H1 (cell line): ENCODE results near the gene PFKM. TPM values are rescaled to one million over a fixed set of nuclear protein-coding genes. Genes with fewer than 3 reads are reported as not detected.

ENCODE experiments used
- CTCF ChIA-PET: fragments of 300-600 bp; sonication (Branson Sonifier 250); formaldehyde crosslinking; loops from one replicate; lab custom pipeline; 2021; ENCODE audit not compliant: partially characterized antibody; lab: Charles Lee
- POLR2A ChIA-PET: fragments of 300-600 bp; sonication (Branson Sonifier 250); formaldehyde crosslinking; loops from one replicate; lab custom pipeline; 2021; ENCODE audit warnings: inconsistent platforms; ENCODE audit not compliant: partially characterized antibody; lab: Charles Lee
- DNase-seq, 2 experiments: peaks; one replicate each; pipeline versions ENCODE4 v3.0.0 to v3.0.0-alpha.2; 2010 to 2022; ENCODE audit warnings: low spot score in 2 of 2, low read depth in 1 of 2, mixed read lengths in 1 of 2
- FAIRE-seq: peaks from 2 replicates; lab custom pipeline; 2011; peaks lifted over from hg19 to GRCh38; lab: Jason Lieb, UNC
- H2AFZ ChIP-seq: 2 replicates; pipeline ENCODE4 v1.8.1; 2012; ENCODE audit warnings: low read length, inconsistent platforms
- H2AK5ac ChIP-seq: 2 replicates; pipeline ENCODE4 v1.6.1; 2013; ENCODE audit warnings: low read depth, low read length
- H2BK120ac ChIP-seq: replicated peaks from 2 replicates; pipeline ENCODE3; 2013; ENCODE audit warnings: low read depth, low read length, inconsistent platforms
- H2BK12ac ChIP-seq: 2 replicates; pipeline ENCODE4 v1.6.1; 2013; ENCODE audit warnings: low read depth, low read length
- H2BK15ac ChIP-seq: 2 replicates; pipeline ENCODE4 v1.6.1; 2013; ENCODE audit warnings: low read length
- H2BK20ac ChIP-seq: 2 replicates; pipeline ENCODE4 v1.6.1; 2013; ENCODE audit warnings: low read length
- H2BK5ac ChIP-seq: 2 replicates; pipeline ENCODE4 v1.6.1; 2013; ENCODE audit warnings: low read depth, low read length
- H3K14ac ChIP-seq: 2 replicates; pipeline ENCODE4 v1.6.1; 2013; ENCODE audit warnings: inconsistent platforms; ENCODE audit not compliant: insufficient read length
- H3K18ac ChIP-seq: 2 replicates; pipeline ENCODE4 v1.6.1; 2013; ENCODE audit warnings: low read length; ENCODE audit errors: extremely low read depth
- H3K23ac ChIP-seq: 2 replicates; pipeline ENCODE4 v1.6.1; 2013; ENCODE audit warnings: inconsistent platforms; ENCODE audit not compliant: insufficient read length
- H3K23me2 ChIP-seq: 2 replicates; pipeline ENCODE4 v1.6.1; 2013; ENCODE audit warnings: low read depth, low read length
- H3K27ac ChIP-seq: 2 replicates; pipeline ENCODE4 v1.6.1; 2011; ENCODE audit warnings: low read depth, low read length, inconsistent platforms
- H3K27me3 ChIP-seq, 4 experiments: replicated peaks in 1 of 4; 1 replicate in 1 of 4; 2 replicates in 3 of 4; pipeline versions ENCODE4 v1.6.1 to v1.8.1; 2011 to 2013; ENCODE audit warnings: low read length in 3 of 4, mild to moderate bottlenecking in 3 of 4, inconsistent platforms in 2 of 4, mixed read lengths in 2 of 4, moderate library complexity in 1 of 4; ENCODE audit not compliant: control insufficient read depth in 3 of 4, insufficient read depth in 3 of 4; ENCODE audit errors: extremely low read depth in 1 of 4
- H3K36me3 ChIP-seq, 4 experiments: 2 replicates each; pipeline versions ENCODE4 v1.6.1 to v1.8.1; 2011 to 2013; ENCODE audit warnings: mild to moderate bottlenecking in 4 of 4, low read length in 3 of 4, moderate library complexity in 2 of 4, control low read depth in 1 of 4, inconsistent platforms in 1 of 4; ENCODE audit not compliant: insufficient read depth in 4 of 4, control insufficient read depth in 2 of 4
- H3K4ac ChIP-seq: replicated peaks from 2 replicates; pipeline ENCODE3; 2013; ENCODE audit warnings: low read length, low read depth, mixed read lengths, inconsistent platforms; ENCODE audit not compliant: insufficient read length
- H3K4me1 ChIP-seq, 4 experiments: replicated peaks in 1 of 4; 1 replicate in 1 of 4; 2 replicates in 3 of 4; pipeline versions ENCODE4 v1.6.1 to v1.8.1; 2011 to 2013; ENCODE audit warnings: low read length in 3 of 4, inconsistent platforms in 2 of 4, mixed read lengths in 1 of 4; ENCODE audit not compliant: insufficient read depth in 4 of 4, control insufficient read depth in 3 of 4
- H3K4me2 ChIP-seq, 2 experiments: 2 replicates each; pipeline versions ENCODE4 v1.6.1 to v1.8.1; 2011 to 2013; ENCODE audit warnings: low read depth in 2 of 2, low read length in 2 of 2, control low read depth in 1 of 2, inconsistent platforms in 1 of 2, mild to moderate bottlenecking in 1 of 2; ENCODE audit not compliant: insufficient read depth in 1 of 2
- H3K4me3 ChIP-seq, 4 experiments: fragments of 200-600, 300-600 bp in 1 of 4; sonication (generic), shearing (Covaris generic), sonication (Bioruptor Twin) in 1 of 4; 2 replicates each; pipeline versions ENCODE4 v1.5.1 to v1.8.1; 2011 to 2016; ENCODE audit warnings: low read length in 4 of 4, low read depth in 3 of 4, control low read depth in 2 of 4, inconsistent platforms in 2 of 4, mild to moderate bottlenecking in 2 of 4, mixed read lengths in 1 of 4, moderate library complexity in 1 of 4; ENCODE audit not compliant: insufficient read depth in 2 of 4; ENCODE audit errors: extremely low read depth in 1 of 4
- H3K56ac ChIP-seq: replicated peaks from 2 replicates; pipeline ENCODE3; 2013; ENCODE audit warnings: low read depth, mild to moderate bottlenecking, mixed read lengths, low read length, inconsistent platforms; ENCODE audit not compliant: insufficient read length
- H3K79me1 ChIP-seq: 2 replicates; pipeline ENCODE4 v1.6.1; 2013; ENCODE audit warnings: low read depth, low read length, control low read depth
- H3K79me2 ChIP-seq, 2 experiments: 2 replicates each; pipeline versions ENCODE4 v1.6.1 to v1.8.1; 2012 to 2013; ENCODE audit warnings: low read length in 2 of 2, mild to moderate bottlenecking in 2 of 2, inconsistent platforms in 1 of 2; ENCODE audit not compliant: insufficient read depth in 2 of 2, control insufficient read depth in 1 of 2
- H3K9ac ChIP-seq, 4 experiments: replicated peaks in 1 of 4; 1 replicate in 1 of 4; 2 replicates in 3 of 4; pipeline versions ENCODE4 v1.6.1 to v1.8.1; 2011 to 2013; ENCODE audit warnings: low read depth in 3 of 4, low read length in 3 of 4, control low read depth in 2 of 4, mild to moderate bottlenecking in 2 of 4, moderate library complexity in 2 of 4, inconsistent platforms in 1 of 4; ENCODE audit errors: extremely low read depth in 1 of 4
- H3K9me3 ChIP-seq, 2 experiments: 2 replicates each; pipeline versions ENCODE4 v1.6.1 to v1.8.1; 2012 to 2013; ENCODE audit warnings: mild to moderate bottlenecking in 2 of 2, moderate library complexity in 2 of 2, control low read depth in 1 of 2, inconsistent platforms in 1 of 2, low read depth in 1 of 2, low read length in 1 of 2, mixed read lengths in 1 of 2; ENCODE audit not compliant: insufficient read depth in 2 of 2
- H4K20me1 ChIP-seq, 2 experiments: replicated peaks in 1 of 2; 2 replicates each; pipeline versions ENCODE3 to v1.8.1; 2011 to 2013; ENCODE audit warnings: inconsistent platforms in 2 of 2, low read length in 2 of 2, mild to moderate bottlenecking in 1 of 2; ENCODE audit not compliant: insufficient read depth in 2 of 2, control insufficient read depth in 1 of 2
- H4K5ac ChIP-seq: 2 replicates; pipeline ENCODE4 v1.6.1; 2013; ENCODE audit warnings: low read length, low read depth, mixed read lengths, inconsistent platforms; ENCODE audit not compliant: insufficient read length
- H4K8ac ChIP-seq: 2 replicates; pipeline ENCODE4 v1.8.0; 2013; ENCODE audit warnings: mild to moderate bottlenecking, moderate library complexity, low read length, inconsistent platforms; ENCODE audit not compliant: insufficient read depth; ENCODE audit errors: extremely low read depth
- H4K91ac ChIP-seq: replicated peaks from 2 replicates; pipeline ENCODE3; 2013; ENCODE audit warnings: low read length, mixed read lengths, inconsistent platforms; ENCODE audit not compliant: insufficient read length
- POU5F1 ChIP-seq: IDR thresholded peaks from 2 replicates; pipeline ENCODE4 v1.6.1; 2011; ENCODE audit warnings: low read depth, mild to moderate bottlenecking, low read length, moderate library complexity
- RAD21 ChIP-seq, 2 experiments: IDR thresholded peaks in 1 of 2; conservative IDR thresholded peaks in 1 of 2; 2 replicates each; pipeline ENCODE4 v1.6.1; 2011; ENCODE audit warnings: low read depth in 2 of 2, low read length in 2 of 2, improper control_type of control experiment in 1 of 2, inconsistent platforms in 1 of 2, mild to moderate bottlenecking in 1 of 2, moderate library complexity in 1 of 2
- SIN3A ChIP-seq, 2 experiments: IDR thresholded peaks in 1 of 2; conservative IDR thresholded peaks in 1 of 2; 2 replicates each; pipeline ENCODE4 v1.6.1; 2011 to 2012; ENCODE audit warnings: low read length in 2 of 2, improper control_type of control experiment in 1 of 2, low read depth in 1 of 2, mild to moderate bottlenecking in 1 of 2
- SIRT6 ChIP-seq: IDR thresholded peaks from one replicate; pipeline ENCODE4 v1.7.1; 2012; ENCODE audit warnings: low read length, inconsistent platforms
- SP1 ChIP-seq: IDR thresholded peaks from 2 replicates; pipeline ENCODE4 v1.6.1; 2011; ENCODE audit warnings: low read depth, low read length
- SUZ12 ChIP-seq: fragments of 200-600 bp; sonication (generic); IDR thresholded peaks from 2 replicates; pipeline ENCODE4 v1.6.1; 2012; ENCODE audit warnings: mild to moderate bottlenecking, inconsistent platforms, low read length, moderate library complexity, mixed read lengths
- TAF7 ChIP-seq: optimal IDR thresholded peaks from 2 replicates; pipeline ENCODE3; 2011; ENCODE audit warnings: low read depth, mild to moderate bottlenecking, inconsistent platforms, low read length, moderate library complexity, borderline replicate concordance
- WGBS, 2 experiments: shearing (Covaris generic) in 1 of 2; methylation state at CpG; one replicate each; pipeline versions ENCODE4 v1.1.6 to v1.1.7; 2013 to 2015; ENCODE audit warnings: low lambda C conversion rate in 2 of 2, mixed read lengths in 2 of 2, inconsistent platforms in 1 of 2, low coverage in 1 of 2, missing lambda C conversion rate in 1 of 2; ENCODE audit not compliant: insufficient replicate concordance in 2 of 2, insufficient coverage in 1 of 2, insufficient read length in 1 of 2; ENCODE audit errors: extremely low coverage in 1 of 2, missing lambda C conversion rate in 1 of 2; 5-methylcytosine and 5-hydroxymethylcytosine counted together
- polyA plus RNA-seq, 7 experiments: library from polyadenylated mRNA; depleted of rRNA in 3 of 7; stranded (reverse) in 5 of 7; unstranded in 2 of 7; fragments of >200 nt in 5 of 7; fragments of 200-250 nt in 2 of 7; gene quantifications; 1 replicate in 5 of 7; 2 replicates in 1 of 7; 4 replicates in 1 of 7; pipeline versions ENCODE4 v1.2.1 to v1.2.3, GENCODE V29; 2011 to 2013; ENCODE audit warnings: missing spikeins in 2 of 7, mixed read lengths in 2 of 7
- total RNA-seq: library from RNA; stranded (reverse); fragmentation: NEBNext Ultra II Directional; extraction: Animal tissue kit (Norgen Biotek cat#: 25700); gene quantifications from 2 replicates; pipeline ENCODE4 v1.2.1, GENCODE V29; 2021
- TF ChIP-seq, protein P1 (sequence below), 3 experiments: IDR thresholded peaks; 1 replicate in 2 of 3; 2 replicates in 1 of 3; pipeline versions ENCODE4 v1.5.1 to v1.6.1; 2011; ENCODE audit warnings: low read length in 3 of 3, mild to moderate bottlenecking in 3 of 3, inconsistent platforms in 2 of 3, low read depth in 1 of 3, moderate library complexity in 1 of 3; ENCODE audit not compliant: insufficient read depth in 1 of 3; ENCODE audit errors: control extremely low read depth in 1 of 3

Gene PFKM
- total and polyA plus RNA-seq, 2 of the 8 experiments (the other 6 are each of a cell fraction or from before 2014, with no cell fraction given), result 62.6 to 106 TPM

DNA sequence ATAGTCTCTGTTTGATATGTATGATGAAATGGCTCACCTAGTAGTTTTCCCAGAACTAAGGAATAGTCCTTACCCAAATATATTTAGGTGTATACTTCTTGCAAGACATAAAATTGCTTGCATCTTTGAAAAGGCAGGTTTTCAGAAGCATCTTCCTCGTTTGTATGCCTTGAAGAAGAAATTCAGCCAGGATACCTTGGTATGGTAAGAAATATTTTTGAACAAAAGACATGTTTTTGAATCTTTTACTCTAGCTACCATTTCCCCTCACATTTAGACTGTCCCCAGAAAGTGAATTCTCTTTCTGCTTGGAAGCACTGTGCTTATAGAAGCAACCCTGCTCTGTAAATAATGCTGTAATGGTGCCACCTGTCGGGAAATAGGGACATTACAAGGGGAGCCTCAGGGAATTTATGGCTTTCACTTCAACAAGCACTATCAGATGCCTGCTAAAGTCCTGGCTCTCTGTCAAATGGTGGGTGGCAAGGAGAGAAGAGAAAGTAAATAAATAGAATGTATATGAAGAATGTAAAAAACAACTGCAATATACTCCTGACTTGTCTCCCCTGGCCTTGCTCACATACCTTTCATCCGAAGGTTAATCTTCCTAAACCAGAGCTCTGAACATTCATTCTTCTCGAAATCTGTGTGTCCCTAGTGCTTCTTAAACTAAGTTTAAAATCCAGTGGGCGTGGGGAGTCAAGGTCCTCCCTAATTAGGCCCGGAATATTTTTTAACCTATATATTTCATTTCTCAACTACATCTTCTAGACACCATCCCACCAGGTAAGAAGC, 70.4 kb downstream of the PFKM start:
- H3K27ac ChIP-seq, result no peak overlapping the region
- H3K14ac ChIP-seq, result no peak overlapping the region
- H3K23me2 ChIP-seq, result peaks cover 2% of the 10 kb centered on the region; the same call in 1 of the 2 replicates
- H3K79me1 ChIP-seq, result no peaks in the 10 kb centered on the region
- no peak overlapping the region for H2AK5ac ChIP-seq
- H2BK12ac ChIP-seq, result no peak overlapping the region
- no peak overlapping the region for H4K8ac ChIP-seq
- H4K20me1 ChIP-seq, result no peaks in the 10 kb centered on the region
- no peak overlapping the region for H3K4me2 ChIP-seq
- H3K56ac ChIP-seq, result no peak overlapping the region
- H3K9me3 ChIP-seq, result no peaks in the 10 kb centered on the region
- no peaks in the 10 kb centered on the region for H3K36me3 ChIP-seq
- H2BK15ac ChIP-seq, result no peak overlapping the region
- H3K4me1 ChIP-seq, result peaks cover 2 to 13% (median 7%) of the 10 kb centered on the region in 4 experiments; a peak in 6 of 7 replicates
- no peak overlapping the region for H4K5ac ChIP-seq
- POLR2A ChIA-PET, result interaction anchor here (1.4 kb wide), 1 partner anchor 9 kb away, joined by 7 read pairs; no protein-coding TSS in a partner anchor
- H2BK20ac ChIP-seq, result no peak overlapping the region
- H3K23ac ChIP-seq, result no peak overlapping the region
- DNase-seq (peak in 1 of 2 experiments; percentile 84), FAIRE-seq (peak; percentile 96)
- TF ChIP-seq TAF7, result no peak
- no peak for TF ChIP-seq SUZ12
- TF ChIP-seq POU5F1, result no peak
- no peak for TF ChIP-seq SIRT6
- no peak for TF ChIP-seq SP1
- TF ChIP-seq SIN3A (conservative IDR thresholded peaks at IDR 0.05 in 1 of 2, IDR thresholded peaks at IDR 0.05 in 1 of 2; ENCODE audit: low read depth in 1 of 2, low read length in 2 of 2), result 0 out of 4 replicates have a peak, but pooled peaks of 1 of the 2 experiments have one; percentile 22
- TF ChIP-seq, protein P1, sequence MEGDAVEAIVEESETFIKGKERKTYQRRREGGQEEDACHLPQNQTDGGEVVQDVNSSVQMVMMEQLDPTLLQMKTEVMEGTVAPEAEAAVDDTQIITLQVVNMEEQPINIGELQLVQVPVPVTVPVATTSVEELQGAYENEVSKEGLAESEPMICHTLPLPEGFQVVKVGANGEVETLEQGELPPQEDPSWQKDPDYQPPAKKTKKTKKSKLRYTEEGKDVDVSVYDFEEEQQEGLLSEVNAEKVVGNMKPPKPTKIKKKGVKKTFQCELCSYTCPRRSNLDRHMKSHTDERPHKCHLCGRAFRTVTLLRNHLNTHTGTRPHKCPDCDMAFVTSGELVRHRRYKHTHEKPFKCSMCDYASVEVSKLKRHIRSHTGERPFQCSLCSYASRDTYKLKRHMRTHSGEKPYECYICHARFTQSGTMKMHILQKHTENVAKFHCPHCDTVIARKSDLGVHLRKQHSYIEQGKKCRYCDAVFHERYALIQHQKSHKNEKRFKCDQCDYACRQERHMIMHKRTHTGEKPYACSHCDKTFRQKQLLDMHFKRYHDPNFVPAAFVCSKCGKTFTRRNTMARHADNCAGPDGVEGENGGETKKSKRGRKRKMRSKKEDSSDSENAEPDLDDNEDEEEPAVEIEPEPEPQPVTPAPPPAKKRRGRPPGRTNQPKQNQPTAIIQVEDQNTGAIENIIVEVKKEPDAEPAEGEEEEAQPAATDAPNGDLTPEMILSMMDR (IDR thresholded peaks at IDR 0.05; ENCODE audit: control extremely low read depth in 1 of 3, insufficient read depth in 1 of 3, low read depth in 1 of 3, low read length in 3 of 3), result peak in 2 of 3 experiments; percentile 74 to 86; a peak in 3 of 4 replicates
- TF ChIP-seq RAD21 (IDR thresholded peaks at IDR 0.05 in 1 of 2, conservative IDR thresholded peaks at IDR 0.05 in 1 of 2; ENCODE audit: low read depth in 2 of 2, low read length in 2 of 2), result peak; percentile 83 to 92
- 52% methylated on average over 6 of the region's 6 CpGs; no CpG with 5 or more reads in 1 of the 2 experiments for WGBS, 2 experiments
- CTCF ChIA-PET, result interaction anchor here (0.6 to 6.5 kb wide), 33 partner anchors 9 to 482 kb away, joined by 3 to 63 read pairs (median 4); no protein-coding TSS in a partner anchor
- no peak overlapping the region for H3K4ac ChIP-seq
- H2AFZ ChIP-seq, result no peak overlapping the region
- H3K79me2 ChIP-seq, result no peaks in the 10 kb centered on the region
- H2BK120ac ChIP-seq, result no peak overlapping the region
- H3K18ac ChIP-seq, result no peak overlapping the region
- no peak overlapping the region for H3K9ac ChIP-seq
- no peak overlapping the region for H2BK5ac ChIP-seq
- H4K91ac ChIP-seq, result no peak overlapping the region
- H3K4me3 ChIP-seq, result no peak overlapping the region
- peaks cover 2 to 16% (median 11%) of the 10 kb centered on the region in 4 experiments; a peak in 6 of 7 replicates for H3K27me3 ChIP-seq
